ENCODE measurements around the gene MATCAP1.

MATCAP1 gene

GRCh38 chr16:67191411-67191994 is 7.7 kb upstream of the MATCAP1 start:
- Mint-ChIP-seq H3K27me3 (peaks cover 6% of the 10 kb centered on the region), H3K36me3 (ENCODE audit: low read depth) (peaks cover 42% of the 10 kb centered on the region), H3K4me3 (peak overlapping the region; percentile 83), H3K27ac (no peak overlapping the region), H3K4me1 (ENCODE audit: low read depth) (peaks cover 44% of the 10 kb centered on the region), H3K9me3 (no peaks in the 10 kb centered on the region)
- intact Hi-C loops (cut with micrococcal nuclease), result no loop called here

GRCh38 chr16:67190448-67191399 is 7.0 kb upstream of the MATCAP1 start:
- H3K4me1 Mint-ChIP-seq (ENCODE audit: low read depth), result peaks cover 37% of the 10 kb centered on the region
- no peak overlapping the region for H3K4me3 Mint-ChIP-seq
- peaks cover 34% of the 10 kb centered on the region for H3K36me3 Mint-ChIP-seq (ENCODE audit: low read depth)
- no peaks in the 10 kb centered on the region for H3K9me3 Mint-ChIP-seq
- intact Hi-C loops (cut with micrococcal nuclease), result no loop called here
- H3K27ac Mint-ChIP-seq, result no peak overlapping the region
- peaks cover 11% of the 10 kb centered on the region for H3K27me3 Mint-ChIP-seq

GRCh38 chr16:67190041-67190440 is 6.3 kb upstream of the MATCAP1 start, which contains the start of gene EXOC3L1:
TSS of gene EXOC3L1 (minus strand) at chr16:67190136. CDS start at chr16:67189676, 460 bp downstream.
- no peak within 1 kb of the TSS for H3K4me3 Mint-ChIP-seq
- H3K27ac Mint-ChIP-seq, result no peak within 1 kb of the TSS
- H3K4me1 Mint-ChIP-seq (ENCODE audit: low read depth), result peaks cover 41% of the 10 kb centered on the region
- H3K27me3 Mint-ChIP-seq, result peaks cover 17% of the 10 kb centered on the region
- H3K36me3 Mint-ChIP-seq (ENCODE audit: low read depth), result peaks cover 27% of the 10 kb centered on the region
- intact Hi-C loops (cut with micrococcal nuclease), result no loop called here
- no peaks in the 10 kb centered on the region for H3K9me3 Mint-ChIP-seq

- intact Hi-C loops (cut with micrococcal nuclease), result loop anchor here (5.0 kb wide), 1 partner anchor 241 kb away; no protein-coding TSS in a partner anchor
- Mint-ChIP-seq H3K4me3 (no peak overlapping the region), H3K27ac (no peak overlapping the region), H3K4me1 (ENCODE audit: low read depth) (peaks cover 35% of the 10 kb centered on the region), H3K9me3 (no peaks in the 10 kb centered on the region), H3K36me3 (ENCODE audit: low read depth) (peaks cover 15% of the 10 kb centered on the region), H3K27me3 (peaks cover 24% of the 10 kb centered on the region)
Observed at GRCh38 chr16:67188798-67189197, 5.0 kb upstream of the MATCAP1 start.

GRCh38 chr16:67188323-67188722 is 4.6 kb upstream of the MATCAP1 start:
- H3K36me3 Mint-ChIP-seq (ENCODE audit: low read depth), result peaks cover 10% of the 10 kb centered on the region
- intact Hi-C loops (cut with micrococcal nuclease), result loop anchor here (5.0 kb wide), 1 partner anchor 241 kb away; no protein-coding TSS in a partner anchor
- H3K9me3 Mint-ChIP-seq, result no peaks in the 10 kb centered on the region
- H3K27me3 Mint-ChIP-seq, result peaks cover 24% of the 10 kb centered on the region
- H3K4me3 Mint-ChIP-seq, result no peak overlapping the region
- peaks cover 30% of the 10 kb centered on the region for H3K4me1 Mint-ChIP-seq (ENCODE audit: low read depth)
- H3K27ac Mint-ChIP-seq, result no peak overlapping the region

- intact Hi-C loops (cut with micrococcal nuclease), result loop anchor here (5.0 kb wide), 1 partner anchor 240 kb away; no protein-coding TSS in a partner anchor
- Mint-ChIP-seq H3K27ac (no peak overlapping the region), H3K9me3 (no peaks in the 10 kb centered on the region), H3K4me1 (ENCODE audit: low read depth) (peaks cover 21% of the 10 kb centered on the region), H3K36me3 (ENCODE audit: low read depth) (peaks cover 3% of the 10 kb centered on the region), H3K4me3 (no peak overlapping the region), H3K27me3 (peaks cover 24% of the 10 kb centered on the region)
Observed at GRCh38 chr16:67187175-67187890, 3.6 kb upstream of the MATCAP1 start.

- peaks cover 17% of the 10 kb centered on the region for H3K4me1 Mint-ChIP-seq (ENCODE audit: low read depth)
- H3K27me3 Mint-ChIP-seq, result peaks cover 24% of the 10 kb centered on the region
- no peak overlapping the region for H3K4me3 Mint-ChIP-seq
- H3K9me3 Mint-ChIP-seq, result no peaks in the 10 kb centered on the region
- H3K27ac Mint-ChIP-seq, result no peak overlapping the region
- intact Hi-C loops (cut with micrococcal nuclease), result loop anchor here (5.0 kb wide), 1 partner anchor 239 kb away; no protein-coding TSS in a partner anchor
- H3K36me3 Mint-ChIP-seq (ENCODE audit: low read depth), result no peaks in the 10 kb centered on the region
Observed at GRCh38 chr16:67186550-67186950, 2.8 kb upstream of the MATCAP1 start.

- intact Hi-C loops (cut with micrococcal nuclease), result loop anchor here (1.0 to 5.0 kb wide), 3 partner anchors 41 to 238 kb away; partner anchors contain the start of gene TMEM208
- Mint-ChIP-seq H3K27ac (peak overlapping the region; percentile 18), H3K27me3 (peaks cover 24% of the 10 kb centered on the region), H3K4me1 (ENCODE audit: low read depth) (peaks cover 13% of the 10 kb centered on the region), H3K9me3 (no peaks in the 10 kb centered on the region), H3K4me3 (no peak overlapping the region), H3K36me3 (ENCODE audit: low read depth) (no peaks in the 10 kb centered on the region)
Observed at GRCh38 chr16:67185651-67186134, 1.9 kb upstream of the MATCAP1 start.

- no peaks in the 10 kb centered on the region for H3K9me3 Mint-ChIP-seq
- H3K36me3 Mint-ChIP-seq (ENCODE audit: low read depth), result no peaks in the 10 kb centered on the region
- H3K4me1 Mint-ChIP-seq (ENCODE audit: low read depth), result peaks cover 13% of the 10 kb centered on the region
- intact Hi-C loops (cut with micrococcal nuclease), result loop anchor here (1.0 to 5.0 kb wide), 3 partner anchors 42 to 238 kb away; partner anchors contain the start of gene TMEM208
- H3K27me3 Mint-ChIP-seq, result peaks cover 24% of the 10 kb centered on the region
- H3K4me3 Mint-ChIP-seq, result no peak overlapping the region
- peak overlapping the region; percentile 18 for H3K27ac Mint-ChIP-seq
Observed at GRCh38 chr16:67184995-67185650, 1.4 kb upstream of the MATCAP1 start.

- H3K27ac Mint-ChIP-seq, result no peak overlapping the region
- intact Hi-C loops (cut with micrococcal nuclease), result loop anchor here (2.0 kb wide), 1 partner anchor 42 kb away; the partner anchor contains the start of gene TMEM208
- peaks cover 27% of the 10 kb centered on the region for H3K27me3 Mint-ChIP-seq
- no peaks in the 10 kb centered on the region for H3K9me3 Mint-ChIP-seq
- no peak overlapping the region for H3K4me3 Mint-ChIP-seq
- peaks cover 13% of the 10 kb centered on the region for H3K4me1 Mint-ChIP-seq (ENCODE audit: low read depth)
- peaks cover 5% of the 10 kb centered on the region for H3K36me3 Mint-ChIP-seq (ENCODE audit: low read depth)
Observed at GRCh38 chr16:67184453-67184994, 761 bp upstream of the MATCAP1 start.

GRCh38 chr16:67183284-67183626 is 508 bp downstream of the MATCAP1 start:
- no peaks in the 10 kb centered on the region for H3K9me3 Mint-ChIP-seq
- H3K4me3 Mint-ChIP-seq, result no peak overlapping the region
- peaks cover 12% of the 10 kb centered on the region for H3K36me3 Mint-ChIP-seq (ENCODE audit: low read depth)
- intact Hi-C loops (cut with micrococcal nuclease), result loop anchor here (2.0 kb wide), 1 partner anchor 22 kb away; no protein-coding TSS in a partner anchor
- H3K27me3 Mint-ChIP-seq, result peaks cover 36% of the 10 kb centered on the region
- no peak overlapping the region for H3K27ac Mint-ChIP-seq
- H3K4me1 Mint-ChIP-seq (ENCODE audit: low read depth), result peaks cover 23% of the 10 kb centered on the region

- H3K27ac Mint-ChIP-seq, result no peak overlapping the region
- H3K9me3 Mint-ChIP-seq, result no peaks in the 10 kb centered on the region
Observed at GRCh38 chr16:67182288-67182687, 1.5 kb downstream of the MATCAP1 start.

GRCh38 chr16:67181346-67181745 is 2.4 kb downstream of the MATCAP1 start:
- no peak overlapping the region for H3K4me3 Mint-ChIP-seq
- intact Hi-C loops (cut with micrococcal nuclease), result no loop called here
- H3K27me3 Mint-ChIP-seq, result peaks cover 46% of the 10 kb centered on the region
- no peak overlapping the region for H3K27ac Mint-ChIP-seq
- peaks cover 26% of the 10 kb centered on the region for H3K36me3 Mint-ChIP-seq (ENCODE audit: low read depth)
- H3K4me1 Mint-ChIP-seq (ENCODE audit: low read depth), result peaks cover 32% of the 10 kb centered on the region
- H3K9me3 Mint-ChIP-seq, result no peaks in the 10 kb centered on the region

More at GRCh38 chr16:67182288-67182687, 1.5 kb downstream of the MATCAP1 start:
- peaks cover 45% of the 10 kb centered on the region for H3K27me3 Mint-ChIP-seq
- H3K4me1 Mint-ChIP-seq (ENCODE audit: low read depth), result peaks cover 31% of the 10 kb centered on the region
- H3K4me3 Mint-ChIP-seq, result no peak overlapping the region
- H3K36me3 Mint-ChIP-seq (ENCODE audit: low read depth), result peaks cover 17% of the 10 kb centered on the region
- intact Hi-C loops (cut with micrococcal nuclease), result loop anchor here (2.0 kb wide), 1 partner anchor 21 kb away; no protein-coding TSS in a partner anchor
